GM12864 (cell line): ENCODE measurements around the gene TMEM220.

Source experiments
- DNase-seq: peaks from one replicate; pipeline ENCODE4 v3.0.0-alpha.2; 2011; ENCODE audit warnings: low read depth
- H3K4me3 ChIP-seq: 2 replicates; pipeline ENCODE4 v1.5.1; 2011; ENCODE audit warnings: mild to moderate bottlenecking, low read depth, low read length, control low read depth
- CTCF ChIP-seq: IDR thresholded peaks from 2 replicates; pipeline ENCODE4 v1.5.1; 2011; ENCODE audit warnings: low read depth, mild to moderate bottlenecking, moderate library complexity, low read length, control low read depth, inconsistent platforms; ENCODE audit errors: missing control alignments

The TMEM220 gene

GRCh38 chr17:10756185-10756584, 26.4 kb upstream of the TMEM220 start:
- TF ChIP-seq CTCF = no peak
- no peak overlapping the region for H3K4me3 ChIP-seq
- no peak for DNase-seq

GRCh38 chr17:10755592-10756127, 25.8 kb upstream of the TMEM220 start:
- no peak for TF ChIP-seq CTCF
- no peak overlapping the region for H3K4me3 ChIP-seq

GRCh38 chr17:10754861-10755591, 25.2 kb upstream of the TMEM220 start:
- H3K4me3 ChIP-seq = no peak overlapping the region
- DNase-seq = no peak
- no peak for TF ChIP-seq CTCF

More at GRCh38 chr17:10755592-10756127, 25.8 kb upstream of the TMEM220 start:
- no peak for DNase-seq

GRCh38 chr17:10754109-10754508, 24.3 kb upstream of the TMEM220 start:
- TF ChIP-seq CTCF = peak; percentile 65
- H3K4me3 ChIP-seq = no peak overlapping the region
- no peak for DNase-seq

GRCh38 chr17:10752696-10753095, 22.9 kb upstream of the TMEM220 start:
- DNase-seq = no peak
- no peak for TF ChIP-seq CTCF

GRCh38 chr17:10751563-10751962, 21.7 kb upstream of the TMEM220 start:
- TF ChIP-seq CTCF = no peak
- no peak for DNase-seq
- no peak overlapping the region for H3K4me3 ChIP-seq

More at GRCh38 chr17:10752696-10753095, 22.9 kb upstream of the TMEM220 start:
- H3K4me3 ChIP-seq = no peak overlapping the region

- TF ChIP-seq CTCF = no peak
- no peak for DNase-seq
- no peak overlapping the region for H3K4me3 ChIP-seq
These were observed 20.4 kb upstream of the TMEM220 start for GRCh38 chr17:10750210-10750609.
